GM23248 (cell line): ENCODE data around the gene BATF. TPM values are rescaled to one million over a fixed set of nuclear protein-coding genes. Genes with fewer than 3 reads are reported as not detected.

Experiments used
- DNase-seq: peaks from one replicate; pipeline ENCODE4 v3.0.0-alpha.2; 2015
- H2AFZ ChIP-seq: fragments of 200-600 bp; sonication (generic); 2 replicates; pipeline ENCODE4 v1.6.1; 2016; ENCODE audit warnings: antibody characterized with exemption
- H3F3A ChIP-seq: fragments of 200-600 bp; sonication (generic); 2 replicates; pipeline ENCODE4 v1.6.1; 2016; ENCODE audit warnings: mild to moderate bottlenecking, antibody characterized with exemption, mixed run types; ENCODE audit not compliant: insufficient read depth
- H3K27ac ChIP-seq: fragments of 200-600 bp; sonication (generic); 2 replicates; pipeline ENCODE4 v1.5.1; 2016; ENCODE audit warnings: mild to moderate bottlenecking
- H3K27me3 ChIP-seq: fragments of 200-600 bp; sonication (generic); replicated peaks from 2 replicates; pipeline ENCODE4 v1.6.1; 2016; ENCODE audit warnings: mild to moderate bottlenecking; ENCODE audit not compliant: insufficient read depth
- H3K36me3 ChIP-seq: fragments of 200-600 bp; sonication (generic); 2 replicates; pipeline ENCODE4 v1.6.1; 2016; ENCODE audit warnings: low read depth, mild to moderate bottlenecking
- H3K4me1 ChIP-seq: fragments of 200-600 bp; sonication (generic); 2 replicates; pipeline ENCODE4 v1.6.1; 2016; ENCODE audit warnings: mild to moderate bottlenecking; ENCODE audit not compliant: insufficient read depth
- H3K4me2 ChIP-seq: fragments of 200-600 bp; sonication (generic); one replicate; pipeline ENCODE4 v1.6.1; 2016; ENCODE audit warnings: mild to moderate bottlenecking; ENCODE audit not compliant: unreplicated experiment
- H3K4me3 ChIP-seq: fragments of 200-600 bp; sonication (generic); 2 replicates; pipeline ENCODE4 v1.5.1; 2016; ENCODE audit warnings: mild to moderate bottlenecking
- H3K79me2 ChIP-seq: fragments of 200-600 bp; sonication (generic); 2 replicates; pipeline ENCODE4 v1.6.1; 2016; ENCODE audit warnings: mild to moderate bottlenecking; ENCODE audit not compliant: insufficient read depth
- H3K9ac ChIP-seq: fragments of 200-600 bp; sonication (generic); 2 replicates; pipeline ENCODE4 v1.6.1; 2016; ENCODE audit warnings: mild to moderate bottlenecking
- H3K9me2 ChIP-seq: fragments of 200-600 bp; sonication (generic); 2 replicates; pipeline ENCODE4 v1.6.1; 2016; ENCODE audit warnings: mixed run types, mild to moderate bottlenecking, moderate library complexity; ENCODE audit not compliant: insufficient read depth
- H3K9me3 ChIP-seq: fragments of 200-600 bp; sonication (generic); one replicate; pipeline ENCODE4 v1.6.1; 2017; ENCODE audit warnings: low read depth
- H4K20me1 ChIP-seq: fragments of 200-600 bp; sonication (generic); 2 replicates; pipeline ENCODE4 v1.6.0; 2016; ENCODE audit not compliant: insufficient read depth
- EZH2 ChIP-seq: fragments of 200-600 bp; sonication (generic); IDR thresholded peaks from 2 replicates; pipeline ENCODE4 v1.6.1; 2018; ENCODE audit warnings: antibody characterized with exemption, mild to moderate bottlenecking; ENCODE audit not compliant: insufficient read depth, poor library complexity, severe bottlenecking
- EZH2phosphoT487 ChIP-seq: fragments of 200-600 bp; sonication (generic); IDR thresholded peaks from 2 replicates; pipeline ENCODE4 v1.6.1; 2018; ENCODE audit warnings: antibody characterized with exemption, moderate library complexity, mild to moderate bottlenecking, low read depth; ENCODE audit not compliant: insufficient read depth
- WGBS, 2 experiments: methylation state at CpG; one replicate each; pipeline ENCODE4 v1.1.6; 2015 to 2017; ENCODE audit warnings: low lambda C conversion rate in 2 of 2, low coverage in 1 of 2; ENCODE audit errors: missing lambda C conversion rate in 2 of 2; 5-methylcytosine and 5-hydroxymethylcytosine counted together
- in situ Hi-C: fragments of 300-500 bp; cut with MboI; formaldehyde crosslinking; loops from 2 replicates; pipeline ENCODE4 v1.15.0; 2020
- polyA plus RNA-seq: library from polyadenylated mRNA; unstranded; fragments of >200 nt; fragmentation: Nextera tagmentation; extraction: Ambion mirVana; gene quantifications from 2 replicates; pipeline ENCODE4 v1.2.1, GENCODE V29; 2016
- total RNA-seq: library from RNA; depleted of rRNA; stranded (reverse); fragments of >200 nt; shearing (Covaris generic); gene quantifications from 2 replicates; pipeline ENCODE4 v1.2.3, GENCODE V29; 2014

The BATF gene
- total and polyA plus RNA-seq, 2 experiments from 2014 or later: not detected

DNA sequence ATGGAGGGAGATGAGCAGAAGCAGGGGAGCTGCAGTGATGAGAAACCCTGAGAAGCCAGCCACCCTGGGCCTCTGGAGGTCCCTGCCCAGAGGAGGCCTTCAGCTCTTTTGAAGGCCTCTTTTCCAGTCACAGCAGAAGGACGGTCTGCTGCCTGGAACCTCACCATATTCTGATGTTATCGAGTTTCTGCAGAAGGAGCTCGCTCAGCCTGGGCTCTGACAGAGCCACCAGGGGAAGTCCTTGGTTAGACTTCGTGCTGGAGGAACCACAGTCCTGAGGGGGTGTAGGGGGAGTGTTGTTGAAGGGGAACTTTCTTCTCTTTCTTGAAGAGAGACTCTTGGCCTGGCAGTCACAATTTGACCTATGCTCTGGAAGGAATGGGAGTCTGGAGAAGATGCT lies 25.1 kb upstream of the BATF start:
- no peaks in the 10 kb centered on the region for H3F3A ChIP-seq
- H3K27ac ChIP-seq: no peak overlapping the region
- no peaks in the 10 kb centered on the region for H4K20me1 ChIP-seq
- no peaks in the 10 kb centered on the region for H3K9me3 ChIP-seq
- DNase-seq: no peak
- no peak overlapping the region for H2AFZ ChIP-seq
- TF ChIP-seq EZH2phosphoT487 (no peak), EZH2 (no peak)
- H3K27me3 ChIP-seq: no peaks in the 10 kb centered on the region
- no peaks in the 10 kb centered on the region for H3K79me2 ChIP-seq
- no peaks in the 10 kb centered on the region for H3K9me2 ChIP-seq
- H3K36me3 ChIP-seq: no peaks in the 10 kb centered on the region
- no peaks in the 10 kb centered on the region for H3K4me1 ChIP-seq
- 55 to 57% methylated on average over 4 of the region's 4 CpGs for WGBS, 2 experiments
- H3K9ac ChIP-seq: no peak overlapping the region
- in situ Hi-C loops: no loop called here
- H3K4me3 ChIP-seq: no peak overlapping the region
- H3K4me2 ChIP-seq: no peak overlapping the region

DNA sequence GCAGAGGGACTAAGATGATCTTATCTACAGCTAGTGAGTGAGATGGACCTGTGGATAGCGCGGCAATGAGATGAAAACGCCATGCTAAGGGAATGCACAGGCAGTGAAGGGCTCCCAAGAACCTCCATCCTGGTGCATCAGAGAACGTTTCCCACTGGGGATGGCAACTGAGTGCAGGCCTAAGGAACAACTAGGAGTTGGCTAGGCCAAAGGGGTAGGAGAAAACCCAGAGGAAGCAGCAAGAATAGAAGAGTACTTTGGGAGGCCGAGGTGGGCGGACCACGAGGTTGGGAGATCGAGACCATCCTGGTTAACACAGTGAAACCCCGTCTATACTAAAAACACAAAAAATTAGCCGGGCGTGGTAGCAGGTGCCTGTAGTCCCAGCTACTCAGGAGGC lies 24.6 kb upstream of the BATF start:
- Histone ChIP-seq H2AFZ (no peak overlapping the region), H3K9ac (no peak overlapping the region), H3K4me1 (no peaks in the 10 kb centered on the region), H3K4me3 (no peak overlapping the region), H3K4me2 (no peak overlapping the region), H3F3A (no peaks in the 10 kb centered on the region), H3K27ac (no peak overlapping the region), H3K9me3 (no peaks in the 10 kb centered on the region), H3K9me2 (no peaks in the 10 kb centered on the region), H3K36me3 (no peaks in the 10 kb centered on the region), H3K27me3 (no peaks in the 10 kb centered on the region), H3K79me2 (no peaks in the 10 kb centered on the region), H4K20me1 (no peaks in the 10 kb centered on the region)
- 89 to 92% methylated on average over 11 of the region's 11 CpGs for WGBS, 2 experiments
- no peak for DNase-seq
- in situ Hi-C loops: no loop called here
- TF ChIP-seq EZH2phosphoT487 (no peak), EZH2 (no peak)

DNA sequence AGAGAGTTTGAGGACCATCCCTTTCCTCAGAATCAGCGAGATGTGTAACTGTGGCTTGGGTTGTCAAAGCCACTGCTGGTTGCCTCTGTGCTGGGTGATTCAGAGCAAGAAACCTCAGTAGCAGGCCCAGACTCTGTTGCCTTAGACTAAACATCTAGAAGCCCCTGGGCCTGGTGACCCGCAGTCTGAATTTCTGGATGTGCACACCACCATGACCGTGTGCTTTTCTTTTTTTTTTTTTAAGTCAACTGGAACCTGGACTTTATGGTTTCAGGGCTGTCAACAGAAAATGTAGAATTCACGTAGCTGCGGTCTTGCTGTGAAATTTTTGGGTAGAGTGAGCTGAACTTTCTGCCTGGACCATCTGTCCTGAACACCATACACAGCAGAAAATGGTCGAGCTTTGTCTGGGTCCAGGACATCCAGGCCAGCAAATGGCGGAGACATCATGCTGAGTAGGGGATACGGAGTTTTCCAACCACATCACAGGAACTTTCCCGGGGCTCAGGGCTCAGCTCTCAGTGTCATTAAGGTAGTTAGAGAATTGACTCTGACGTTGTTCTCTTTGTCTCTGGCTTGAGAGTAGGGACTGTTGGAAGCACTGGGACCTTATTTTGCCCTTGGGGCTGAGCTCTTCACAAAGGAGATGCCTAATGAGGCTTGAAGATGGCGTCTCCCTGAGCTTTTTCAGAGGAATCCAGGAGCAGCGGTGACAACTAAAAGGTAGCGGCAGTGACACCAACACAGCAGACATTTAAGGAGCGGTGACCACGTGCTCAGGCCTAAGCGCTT lies 23.0 kb upstream of the BATF start:
- Histone ChIP-seq H2AFZ (no peak overlapping the region), H3K27ac (no peak overlapping the region), H3K9me3 (no peaks in the 10 kb centered on the region), H3F3A (no peaks in the 10 kb centered on the region), H3K9ac (no peak overlapping the region), H3K36me3 (no peaks in the 10 kb centered on the region), H3K27me3 (no peaks in the 10 kb centered on the region), H3K4me1 (no peaks in the 10 kb centered on the region), H3K9me2 (no peaks in the 10 kb centered on the region), H4K20me1 (no peaks in the 10 kb centered on the region), H3K4me2 (no peak overlapping the region), H3K79me2 (no peaks in the 10 kb centered on the region), H3K4me3 (no peak overlapping the region)
- DNase-seq: no peak
- in situ Hi-C loops: no loop called here
- TF ChIP-seq EZH2: no peak
- TF ChIP-seq EZH2phosphoT487: no peak
- 75 to 76% methylated on average over 16 of the region's 16 CpGs for WGBS, 2 experiments

DNA sequence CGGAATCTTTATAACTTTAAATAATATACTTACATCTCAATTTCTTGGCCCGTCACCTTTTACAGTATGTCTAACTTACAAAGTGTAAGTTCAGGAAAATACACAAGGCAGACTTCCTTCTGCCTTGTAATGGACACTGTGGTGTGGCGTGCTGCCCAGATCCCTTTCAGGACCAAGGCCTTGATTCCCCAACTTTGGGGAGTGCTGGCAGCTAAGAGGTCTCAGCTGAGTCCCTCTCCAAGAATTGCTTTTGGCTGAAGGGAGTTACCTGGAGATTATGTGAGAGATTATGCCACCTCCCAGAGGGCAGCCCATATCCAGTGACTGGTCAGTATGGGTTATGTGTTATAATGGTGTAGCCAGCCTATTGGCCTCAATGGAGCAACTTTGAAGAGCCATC lies 21.2 kb upstream of the BATF start:
- WGBS, 2 experiments: 90 to 91% methylated on average over 3 of the region's 3 CpGs
- H3K9ac ChIP-seq: no peak overlapping the region
- H3K79me2 ChIP-seq: no peaks in the 10 kb centered on the region
- no peaks in the 10 kb centered on the region for H3K36me3 ChIP-seq
- H3K4me1 ChIP-seq: no peaks in the 10 kb centered on the region
- H3K27me3 ChIP-seq: no peaks in the 10 kb centered on the region
- H2AFZ ChIP-seq: no peak overlapping the region
- H3F3A ChIP-seq: no peaks in the 10 kb centered on the region
- no peaks in the 10 kb centered on the region for H3K9me3 ChIP-seq
- TF ChIP-seq EZH2phosphoT487 (no peak), EZH2 (no peak)
- H3K4me3 ChIP-seq: no peak overlapping the region
- in situ Hi-C loops: no loop called here
- no peaks in the 10 kb centered on the region for H4K20me1 ChIP-seq
- H3K9me2 ChIP-seq: no peaks in the 10 kb centered on the region
- no peak overlapping the region for H3K27ac ChIP-seq
- no peak for DNase-seq
- H3K4me2 ChIP-seq: no peak overlapping the region
